ENCODE measurements around the gene REC8. TPM values are rescaled to one million over a fixed set of nuclear protein-coding genes. Genes with fewer than 3 reads are reported as not detected.
A peak's percentile ranks its signal among the peaks of the same experiment; 100 is the strongest.

The REC8 gene
- total RNA-seq, 4 donors from 2014 or later: 6.7 to 31.4 (median 16.3) TPM

DNA sequence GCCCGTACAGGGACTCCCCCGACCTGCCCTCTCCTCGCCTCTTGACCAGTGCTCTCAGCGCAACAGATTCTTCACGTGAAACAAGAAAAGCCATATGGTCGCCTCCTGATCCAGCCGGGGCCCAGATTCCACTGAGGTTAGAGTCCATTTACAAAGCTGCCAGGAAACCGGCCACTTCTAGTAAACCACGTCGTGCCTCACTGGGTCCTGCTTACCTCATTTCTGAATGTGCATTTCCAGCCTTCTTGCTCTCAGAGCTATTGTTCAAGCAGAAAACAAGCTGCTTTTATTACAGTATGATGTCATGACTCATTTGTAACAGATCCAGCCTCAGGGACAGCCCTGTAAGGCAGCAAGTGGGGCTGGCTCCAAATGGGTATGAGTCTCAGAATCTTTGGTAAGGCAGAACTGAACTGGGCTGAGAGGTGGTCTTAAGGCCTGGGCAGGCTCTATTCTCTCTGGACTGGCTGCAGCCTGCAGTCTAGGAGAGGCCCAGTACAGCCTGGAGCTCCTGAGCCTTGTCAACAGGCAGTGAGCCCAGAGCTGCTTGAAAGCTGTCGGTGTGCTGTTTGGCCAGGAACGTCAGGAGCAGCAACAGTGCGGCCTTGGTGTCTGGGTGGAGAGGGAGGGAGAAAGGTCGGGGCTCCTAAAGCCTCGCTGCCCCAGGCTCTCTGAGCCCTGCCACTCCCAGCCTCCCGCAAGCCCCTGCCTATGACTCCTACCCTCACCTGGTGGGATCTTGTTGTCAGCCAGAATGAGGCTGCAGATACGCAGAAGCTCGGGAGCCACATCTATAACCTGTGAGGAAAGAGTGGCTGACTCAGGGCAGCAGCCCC is 8.3 kb downstream of the REC8 start:
- TF ChIP-seq CTCF (IDR thresholded peaks at IDR 0.05): no peak
- DNase-seq (ENCODE audit: low spot score) (no peak), ATAC-seq (ENCODE audit: low FRiP score) (peak; percentile 20)

DNA sequence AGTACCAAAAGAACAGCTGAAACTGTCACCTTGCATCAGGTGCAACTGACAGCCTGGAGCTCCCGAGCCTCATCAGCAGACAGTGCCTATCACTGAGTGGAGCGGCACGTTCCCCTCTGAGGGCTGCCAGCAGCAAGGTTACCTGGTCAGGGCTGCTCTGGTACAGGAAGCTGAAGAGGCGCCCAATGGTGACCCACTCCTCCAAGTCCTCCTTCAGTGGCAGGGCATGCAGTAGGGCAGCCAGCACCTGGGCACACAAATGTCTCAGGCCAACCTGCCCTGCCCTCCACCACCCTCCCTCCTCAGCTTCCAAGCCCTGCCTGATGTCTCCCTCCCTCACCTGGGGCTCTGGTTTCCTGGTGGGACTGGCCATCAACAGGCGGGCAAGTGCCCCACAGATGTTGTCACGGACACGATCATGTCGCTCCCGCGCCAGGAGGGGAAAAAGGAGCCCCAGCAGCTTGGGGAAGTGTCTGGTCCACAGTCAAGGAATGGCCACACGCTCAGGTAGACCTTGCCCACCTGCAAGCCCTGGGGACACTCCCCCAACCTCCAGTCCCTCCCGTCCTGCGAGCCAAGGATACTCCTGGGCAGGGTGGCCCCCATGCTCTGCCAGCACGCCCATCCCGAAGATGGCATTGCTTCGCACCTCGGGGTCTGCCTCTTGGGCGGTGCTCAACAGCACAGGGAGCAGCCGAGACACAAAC is 9.6 kb downstream of the REC8 start:
- no peak for TF ChIP-seq CTCF (IDR thresholded peaks at IDR 0.05)
- no peak for ATAC-seq (ENCODE audit: low FRiP score)
- no peak for DNase-seq (ENCODE audit: low spot score)

DNA sequence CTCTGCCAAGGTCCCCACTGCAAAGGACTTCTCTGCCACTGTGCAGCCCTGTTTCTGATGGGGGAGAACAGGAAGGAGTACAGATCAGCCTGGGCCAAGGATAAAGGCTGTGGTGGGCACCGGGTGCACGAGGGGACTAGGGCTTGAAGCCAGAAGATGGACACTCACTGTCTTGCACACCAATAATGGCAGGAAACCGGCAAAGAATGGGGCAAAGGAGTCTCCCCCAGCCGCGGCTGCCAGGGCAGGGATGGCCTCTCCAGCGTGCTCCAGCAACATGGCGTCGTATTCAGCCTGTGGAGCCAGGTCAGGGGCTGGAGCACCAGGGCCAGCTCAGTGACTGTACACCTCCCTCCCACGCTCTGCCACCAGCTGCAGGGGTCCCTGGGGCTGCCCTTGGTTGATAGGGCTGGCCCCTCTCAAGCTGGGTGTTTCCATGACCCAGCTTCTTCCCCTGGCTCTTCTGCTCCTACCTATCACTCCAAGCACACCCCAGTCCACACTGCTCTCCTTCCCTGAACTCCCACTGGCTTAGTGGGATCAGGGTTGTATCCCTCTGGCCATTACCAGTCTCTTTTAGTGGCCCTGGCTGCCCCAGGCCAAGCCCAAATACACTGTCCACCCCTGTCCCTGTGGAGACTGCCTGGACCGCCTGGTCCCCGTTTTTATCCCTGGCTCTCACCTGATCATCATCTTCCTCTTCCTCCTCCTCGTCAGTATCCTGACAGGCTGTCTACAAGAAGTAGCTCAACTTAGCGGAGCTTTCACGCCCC is 10.4 kb downstream of the REC8 start:
- DNase-seq (ENCODE audit: low spot score) (no peak), ATAC-seq (ENCODE audit: low FRiP score) (no peak)
- TF ChIP-seq CTCF (IDR thresholded peaks at IDR 0.05): no peak

DNA sequence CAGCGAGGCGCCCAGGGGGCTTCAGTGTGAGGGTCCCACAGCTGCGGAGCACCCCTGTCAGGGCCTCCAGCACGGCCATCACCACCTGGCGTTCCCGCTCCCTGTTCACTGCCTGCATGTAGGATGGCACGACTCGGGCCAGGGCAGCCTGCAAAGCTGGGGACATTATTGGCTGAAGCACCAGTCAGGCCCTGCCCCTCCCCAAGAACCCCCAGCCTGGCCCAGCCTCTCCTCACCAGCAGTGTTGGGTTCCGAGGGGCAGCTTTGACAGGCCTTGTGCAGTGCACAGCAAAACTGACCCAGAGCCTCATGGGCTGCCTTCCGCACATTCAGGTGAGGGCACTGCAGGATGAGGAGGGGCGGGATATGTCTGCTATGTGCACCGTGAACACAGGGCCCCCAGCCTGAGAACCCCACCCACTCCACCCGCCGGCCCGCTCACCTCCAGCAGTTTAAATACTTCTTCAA is 11.2 kb downstream of the REC8 start:
- no peak for ATAC-seq (ENCODE audit: low FRiP score)
- DNase-seq (ENCODE audit: low spot score): no peak
- TF ChIP-seq CTCF (IDR thresholded peaks at IDR 0.05): no peak

GRCh38 chr14:24184104-24184970 is 12.5 kb downstream of the REC8 start:
- TF ChIP-seq CTCF (IDR thresholded peaks at IDR 0.05): no peak
- DNase-seq (ENCODE audit: low spot score) (no peak), ATAC-seq (ENCODE audit: low FRiP score) (no peak)

- ATAC-seq (ENCODE audit: low FRiP score): no peak
- no peak for TF ChIP-seq CTCF (IDR thresholded peaks at IDR 0.05)
- no peak for DNase-seq (ENCODE audit: low spot score)
Measured at GRCh38 chr14:24185026-24185425, 13.1 kb downstream of the REC8 start.

Measured in omental fat pad (tissue), 4 donors.